C4-2B (cell line): ENCODE measurements around the gene FAM228B.

Source experiments
- ZFX ChIP-seq: fragments of 450-650 bp; IDR thresholded peaks from 2 replicates; pipeline ENCODE4 v1.6.1; 2017
- TF ChIP-seq, protein P1 (sequence below): fragments of 450-650 bp; conservative IDR thresholded peaks from 2 replicates; pipeline ENCODE4 v1.5.1; 2017; ENCODE audit warnings: mild to moderate bottlenecking

DNA sequence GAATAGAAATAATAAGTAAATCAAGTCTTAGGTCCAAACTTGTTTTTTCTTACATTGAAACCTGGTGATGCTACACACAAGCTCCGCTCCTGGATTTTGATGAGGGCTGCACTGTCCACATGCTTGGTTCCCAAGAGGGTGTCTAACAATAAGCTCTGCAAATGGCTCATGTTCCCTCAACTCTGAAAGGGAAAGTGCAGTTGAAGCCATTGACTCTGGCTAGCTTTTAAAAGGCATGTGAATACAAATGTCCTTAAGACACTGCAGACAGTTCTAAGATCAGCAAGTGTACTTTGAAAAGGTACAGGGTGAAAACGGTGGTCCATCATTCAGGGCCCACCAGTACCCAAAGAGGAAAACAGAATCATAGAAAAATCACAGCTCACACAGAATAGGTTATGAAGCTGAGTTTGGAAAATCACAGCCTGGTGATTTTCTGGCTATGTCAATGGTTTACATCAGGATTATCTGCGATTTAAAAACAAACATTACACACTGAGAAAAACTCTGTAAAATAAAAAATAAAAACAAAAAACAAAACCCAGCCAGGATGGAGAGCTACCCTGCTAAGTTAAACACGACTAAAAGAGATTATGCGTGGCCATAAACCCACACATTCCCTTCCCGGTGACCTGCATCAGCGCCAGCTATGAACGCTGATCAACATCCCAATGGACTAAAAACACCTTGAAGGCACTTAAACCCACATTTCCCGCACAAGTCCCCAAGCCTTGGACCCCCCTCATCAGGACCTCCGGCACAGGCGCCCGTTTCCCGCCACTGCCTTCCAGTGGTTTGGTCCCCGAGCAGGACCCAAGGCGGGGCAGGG, 689 bp upstream of the FAM228B start:
- TF ChIP-seq, protein P1, sequence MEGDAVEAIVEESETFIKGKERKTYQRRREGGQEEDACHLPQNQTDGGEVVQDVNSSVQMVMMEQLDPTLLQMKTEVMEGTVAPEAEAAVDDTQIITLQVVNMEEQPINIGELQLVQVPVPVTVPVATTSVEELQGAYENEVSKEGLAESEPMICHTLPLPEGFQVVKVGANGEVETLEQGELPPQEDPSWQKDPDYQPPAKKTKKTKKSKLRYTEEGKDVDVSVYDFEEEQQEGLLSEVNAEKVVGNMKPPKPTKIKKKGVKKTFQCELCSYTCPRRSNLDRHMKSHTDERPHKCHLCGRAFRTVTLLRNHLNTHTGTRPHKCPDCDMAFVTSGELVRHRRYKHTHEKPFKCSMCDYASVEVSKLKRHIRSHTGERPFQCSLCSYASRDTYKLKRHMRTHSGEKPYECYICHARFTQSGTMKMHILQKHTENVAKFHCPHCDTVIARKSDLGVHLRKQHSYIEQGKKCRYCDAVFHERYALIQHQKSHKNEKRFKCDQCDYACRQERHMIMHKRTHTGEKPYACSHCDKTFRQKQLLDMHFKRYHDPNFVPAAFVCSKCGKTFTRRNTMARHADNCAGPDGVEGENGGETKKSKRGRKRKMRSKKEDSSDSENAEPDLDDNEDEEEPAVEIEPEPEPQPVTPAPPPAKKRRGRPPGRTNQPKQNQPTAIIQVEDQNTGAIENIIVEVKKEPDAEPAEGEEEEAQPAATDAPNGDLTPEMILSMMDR: no peak
- no peak for TF ChIP-seq ZFX
